ENCODE results near the gene FAM222A. TPM values are rescaled to one million over a fixed set of nuclear protein-coding genes. Genes with fewer than 3 reads are reported as not detected.

Gene FAM222A
- total RNA-seq, 2 experiments from 2014 or later: 0.76 to 1.0 TPM

DNA sequence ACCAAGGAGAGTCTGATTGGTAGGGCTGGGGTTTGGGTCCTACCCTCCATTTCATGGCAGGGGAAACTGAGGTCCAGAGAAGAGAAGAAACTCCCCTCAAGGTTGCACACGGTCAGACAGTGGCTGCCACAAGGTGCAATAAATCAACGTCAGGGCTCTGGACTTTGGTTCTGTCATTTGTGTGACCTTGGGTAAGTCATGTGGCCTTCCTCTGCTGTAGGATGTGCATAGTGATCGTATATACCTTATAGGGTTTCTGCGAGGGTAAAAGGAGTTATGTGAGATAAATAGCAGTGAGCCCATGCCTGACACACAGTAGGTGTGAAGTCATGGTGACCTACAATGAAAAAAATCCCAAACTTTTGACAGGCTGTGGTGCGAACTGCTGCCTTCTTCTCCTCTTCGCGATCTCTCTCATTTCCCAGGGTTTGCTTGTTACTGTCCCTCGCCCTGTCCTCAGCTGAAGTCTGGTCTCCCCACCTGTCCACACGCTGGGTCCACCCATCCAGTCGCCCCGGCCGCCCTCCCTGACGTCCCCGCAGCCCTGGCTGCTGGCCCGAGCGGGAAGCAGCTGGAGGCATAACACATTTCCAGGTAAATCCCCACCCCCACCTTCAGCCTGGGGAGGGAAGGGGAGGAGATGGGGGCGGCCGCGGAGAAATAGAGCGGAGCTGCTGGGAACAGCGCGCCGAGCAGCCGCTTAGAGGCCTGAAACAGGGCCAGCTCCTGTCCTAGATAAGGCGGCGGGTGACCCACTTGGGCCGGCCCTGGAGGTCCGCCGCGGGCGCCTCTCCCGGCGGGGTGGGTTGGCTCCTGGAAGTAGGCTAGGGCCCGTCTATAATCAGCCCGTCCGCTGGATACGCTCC lies 1.8 kb upstream of the FAM222A start:
- H3K27ac Mint-ChIP-seq: no peak overlapping the region
- intact Hi-C loops (cut with micrococcal nuclease): no loop called here
- peaks cover 27% of the 10 kb centered on the region for H3K27me3 Mint-ChIP-seq
- no peak overlapping the region for H3K4me3 Mint-ChIP-seq
- ATAC-seq (no peak), DNase-seq (no peak)
- no peaks in the 10 kb centered on the region for H3K36me3 Mint-ChIP-seq (ENCODE audit: low read depth)
- TF ChIP-seq, protein P1, sequence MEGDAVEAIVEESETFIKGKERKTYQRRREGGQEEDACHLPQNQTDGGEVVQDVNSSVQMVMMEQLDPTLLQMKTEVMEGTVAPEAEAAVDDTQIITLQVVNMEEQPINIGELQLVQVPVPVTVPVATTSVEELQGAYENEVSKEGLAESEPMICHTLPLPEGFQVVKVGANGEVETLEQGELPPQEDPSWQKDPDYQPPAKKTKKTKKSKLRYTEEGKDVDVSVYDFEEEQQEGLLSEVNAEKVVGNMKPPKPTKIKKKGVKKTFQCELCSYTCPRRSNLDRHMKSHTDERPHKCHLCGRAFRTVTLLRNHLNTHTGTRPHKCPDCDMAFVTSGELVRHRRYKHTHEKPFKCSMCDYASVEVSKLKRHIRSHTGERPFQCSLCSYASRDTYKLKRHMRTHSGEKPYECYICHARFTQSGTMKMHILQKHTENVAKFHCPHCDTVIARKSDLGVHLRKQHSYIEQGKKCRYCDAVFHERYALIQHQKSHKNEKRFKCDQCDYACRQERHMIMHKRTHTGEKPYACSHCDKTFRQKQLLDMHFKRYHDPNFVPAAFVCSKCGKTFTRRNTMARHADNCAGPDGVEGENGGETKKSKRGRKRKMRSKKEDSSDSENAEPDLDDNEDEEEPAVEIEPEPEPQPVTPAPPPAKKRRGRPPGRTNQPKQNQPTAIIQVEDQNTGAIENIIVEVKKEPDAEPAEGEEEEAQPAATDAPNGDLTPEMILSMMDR (IDR thresholded peaks at IDR 0.05): no peak
- ChIA-PET POLR2A (interaction anchor here (0.6 kb wide), 1 partner anchor 130 kb away, joined by 3 read pairs; no protein-coding TSS in a partner anchor), CTCF (interaction anchor here (2.4 kb wide), 1 partner anchor 64 kb away, joined by 9 read pairs; no protein-coding TSS in a partner anchor)
- H3K9me3 Mint-ChIP-seq: no peaks in the 10 kb centered on the region
- H3K4me1 Mint-ChIP-seq (ENCODE audit: low read depth): peaks cover 2% of the 10 kb centered on the region

GRCh38 chr12:109714141-109714912 lies 702 bp downstream of the FAM222A start:
- ChIA-PET POLR2A (interaction anchor here (0.7 to 0.9 kb wide), 2 partner anchors 21 to 117 kb away, joined by 3 read pairs; no protein-coding TSS in a partner anchor), CTCF (interaction anchor here (0.9 to 2.5 kb wide), 5 partner anchors 61 to 141 kb away, joined by 3 to 17 read pairs (median 5); partner anchors contain the start of genes MMAB and MVK)
- TF ChIP-seq, protein P1 (IDR thresholded peaks at IDR 0.05): peak; percentile 40
- Mint-ChIP-seq H3K36me3 (ENCODE audit: low read depth) (no peaks in the 10 kb centered on the region), H3K27ac (no peak overlapping the region), H3K4me3 (peak overlapping the region; percentile 65), H3K27me3 (peaks cover 31% of the 10 kb centered on the region), H3K4me1 (ENCODE audit: low read depth) (peaks cover 2% of the 10 kb centered on the region), H3K9me3 (no peaks in the 10 kb centered on the region)
- DNase-seq: peak; percentile 54
- peak; percentile 8 for ATAC-seq
- intact Hi-C loops (cut with micrococcal nuclease): no loop called here

- Mint-ChIP-seq H3K27me3 (peaks cover 29% of the 10 kb centered on the region), H3K9me3 (no peaks in the 10 kb centered on the region), H3K27ac (no peak overlapping the region), H3K4me1 (ENCODE audit: low read depth) (peaks cover 2% of the 10 kb centered on the region), H3K4me3 (peak overlapping the region; percentile 53), H3K36me3 (ENCODE audit: low read depth) (no peaks in the 10 kb centered on the region)
- intact Hi-C loops (cut with micrococcal nuclease): no loop called here
- CTCF ChIA-PET: interaction anchor here (0.9 to 2.5 kb wide), 4 partner anchors 60 to 196 kb away, joined by 3 to 17 read pairs (median 4); no protein-coding TSS in a partner anchor
- no peak for ATAC-seq
- POLR2A ChIA-PET: no interaction called here
- no peak for DNase-seq
- TF ChIP-seq, protein P1 (IDR thresholded peaks at IDR 0.05): no peak
These were observed 1.3 kb downstream of the FAM222A start for GRCh38 chr12:109714913-109715244.

DNA sequence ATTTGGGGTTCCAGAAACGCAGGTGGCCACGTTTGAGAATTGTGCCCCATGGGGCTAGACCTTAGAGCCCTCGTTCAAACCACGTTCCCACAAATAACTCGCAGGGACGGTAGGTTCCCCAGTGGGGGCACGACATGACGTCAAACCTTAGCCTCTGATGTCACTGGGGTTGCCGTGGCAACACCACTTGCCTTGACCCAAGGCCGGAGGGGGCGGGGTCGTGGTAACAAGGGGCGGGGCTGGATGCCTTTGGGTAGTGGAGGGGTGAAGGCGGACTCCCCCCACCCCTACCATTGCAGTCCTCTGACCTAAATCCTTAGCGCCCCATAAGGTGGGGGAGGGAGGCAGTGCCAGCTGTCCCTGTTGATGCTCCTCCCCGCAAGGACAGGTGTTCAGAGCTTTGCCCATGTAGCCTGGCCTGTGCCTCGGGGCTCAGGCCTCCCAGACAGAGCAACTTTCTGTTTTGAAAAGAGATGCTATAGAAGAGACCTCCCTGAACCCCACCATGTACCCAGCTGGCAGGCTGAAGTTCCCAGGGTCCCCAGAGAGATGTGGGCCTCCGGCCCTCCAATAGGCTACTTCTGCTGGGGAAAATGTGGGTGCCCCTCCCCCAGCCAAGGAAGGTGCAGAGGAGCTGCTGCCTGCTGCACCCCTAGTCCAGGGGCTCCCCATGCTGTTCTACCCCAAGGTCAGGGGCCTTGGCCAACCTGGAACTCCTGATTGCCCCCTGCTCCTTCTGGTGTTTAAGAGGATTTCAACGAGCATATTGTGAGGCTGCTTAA lies 1.9 kb downstream of the FAM222A start:
- Mint-ChIP-seq H3K4me3 (peak overlapping the region; percentile 53), H3K27me3 (peaks cover 27% of the 10 kb centered on the region), H3K4me1 (ENCODE audit: low read depth) (peaks cover 2% of the 10 kb centered on the region), H3K9me3 (no peaks in the 10 kb centered on the region), H3K27ac (no peak overlapping the region), H3K36me3 (ENCODE audit: low read depth) (no peaks in the 10 kb centered on the region)
- DNase-seq (peak; percentile 20), ATAC-seq (no peak)
- CTCF ChIA-PET: interaction anchor here (0.9 to 2.5 kb wide), 5 partner anchors 25 to 196 kb away, joined by 3 to 17 read pairs (median 3); no protein-coding TSS in a partner anchor
- POLR2A ChIA-PET: no interaction called here
- TF ChIP-seq, protein P1 (IDR thresholded peaks at IDR 0.05): no peak
- intact Hi-C loops (cut with micrococcal nuclease): no loop called here

All from activated CD8-positive, alpha-beta T cell treated with anti-CD3 and anti-CD28 coated beads for 36 hours (primary cell).